ENCODE measurements around the gene SERPINE2. TPM values are rescaled to one million over a fixed set of nuclear protein-coding genes. Genes with fewer than 3 reads are reported as not detected.

SERPINE2 gene
- polyA plus RNA-seq, 1 donor = 73.3 TPM

- DNase-seq (ENCODE audit: low read depth) = no peak
Measured at GRCh38 chr2:223976635-223977226, 62.4 kb downstream of the SERPINE2 start.

- DNase-seq (ENCODE audit: low read depth) = no peak
Measured at GRCh38 chr2:223973606-223974005, 65.5 kb downstream of the SERPINE2 start.

GRCh38 chr2:223972656-223973102, 66.4 kb downstream of the SERPINE2 start:
- no peak for DNase-seq (ENCODE audit: low read depth)

GRCh38 chr2:223971731-223972130, 67.4 kb downstream of the SERPINE2 start:
- DNase-seq (ENCODE audit: low read depth) = no peak

- DNase-seq (ENCODE audit: low read depth) = peak; percentile 47
Measured at GRCh38 chr2:223970343-223971128, 68.5 kb downstream of the SERPINE2 start.

GRCh38 chr2:223969856-223970255, 69.2 kb downstream of the SERPINE2 start:
- no peak for DNase-seq (ENCODE audit: low read depth)

- DNase-seq (ENCODE audit: low read depth) = no peak
Measured at GRCh38 chr2:223969315-223969714, 69.8 kb downstream of the SERPINE2 start.

GRCh38 chr2:223967981-223968380, 71.1 kb downstream of the SERPINE2 start:
- DNase-seq (ENCODE audit: low read depth) = no peak

GRCh38 chr2:223959688-223960087, 79.4 kb downstream of the SERPINE2 start:
- DNase-seq (ENCODE audit: low read depth) = no peak

- peak; percentile 86 for DNase-seq (ENCODE audit: low read depth)
Measured at GRCh38 chr2:223957092-223957851, 81.8 kb downstream of the SERPINE2 start, which contains the start of gene MRPL44. TSS of gene MRPL44 (plus strand) at chr2:223957463. CDS start at chr2:223957473, 10 bp downstream.

- DNase-seq (ENCODE audit: low read depth) = no peak
Measured at GRCh38 chr2:223956300-223956699, 82.8 kb downstream of the SERPINE2 start.

- no peak for DNase-seq (ENCODE audit: low read depth)
Measured at GRCh38 chr2:223954401-223954800, 84.7 kb downstream of the SERPINE2 start.

- no peak for DNase-seq (ENCODE audit: low read depth)
Measured at GRCh38 chr2:223952280-223952968, 86.7 kb downstream of the SERPINE2 start.

GRCh38 chr2:223950448-223951347, 88.4 kb downstream of the SERPINE2 start:
- no peak for DNase-seq (ENCODE audit: low read depth)

GRCh38 chr2:223949241-223949840, 89.7 kb downstream of the SERPINE2 start:
- DNase-seq (ENCODE audit: low read depth) = no peak

GRCh38 chr2:223947711-223948205, 91.3 kb downstream of the SERPINE2 start:
- no peak for DNase-seq (ENCODE audit: low read depth)

GRCh38 chr2:223945755-223946154, 93.3 kb downstream of the SERPINE2 start:
- no peak for DNase-seq (ENCODE audit: low read depth)

- peak; percentile 51 for DNase-seq (ENCODE audit: low read depth)
Measured at GRCh38 chr2:223944703-223945531, 94.2 kb downstream of the SERPINE2 start, which contains the start of gene WDFY1. TSS of gene WDFY1 (minus strand) at chr2:223945335. CDS start at chr2:223945284, 51 bp downstream.

- no peak for DNase-seq (ENCODE audit: low read depth)
Measured at GRCh38 chr2:223944166-223944702, 94.9 kb downstream of the SERPINE2 start.

Data from forelimb muscle (tissue), 1 donor.